OCI-LY1 (cell line): Measurements from ENCODE around the gene ZC2HC1C.

Experiments
- CTCF ChIP-seq: fragments of 200-600 bp; sonication (generic), shearing (Covaris generic); IDR thresholded peaks from 2 replicates; pipeline ENCODE4 v1.5.1; 2017; ENCODE audit warnings: mild to moderate bottlenecking, antibody characterized with exemption, low read length, moderate library complexity, mixed read lengths
- EZH2 ChIP-seq: fragments of 200-600 bp; sonication (generic), shearing (Covaris generic); IDR thresholded peaks from 2 replicates; pipeline ENCODE4 v1.8.0; 2017; ENCODE audit warnings: borderline replicate concordance, mixed run types, mild to moderate bottlenecking, antibody characterized with exemption, low read length, moderate library complexity, mixed read lengths

DNA sequence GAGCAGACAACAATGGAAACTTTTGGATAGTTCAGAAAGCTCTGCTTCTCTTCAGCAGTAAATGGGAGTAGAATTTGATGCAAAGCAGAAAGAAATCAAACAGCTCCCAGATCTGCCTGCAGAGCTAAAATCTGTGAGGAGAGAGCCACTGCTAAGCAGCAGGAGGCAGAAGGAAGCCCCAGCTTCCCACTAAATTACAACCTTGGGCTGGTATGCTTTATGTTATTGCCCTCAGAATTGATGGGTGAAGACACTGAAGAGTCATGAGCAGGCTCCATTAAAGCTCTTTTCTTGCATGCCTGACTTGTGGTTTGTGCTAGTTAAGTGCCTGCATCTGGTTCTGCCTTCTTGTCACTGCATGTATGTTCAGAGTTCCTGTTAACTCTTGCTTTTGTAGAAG is 8.4 kb downstream of the ZC2HC1C start:
- TF ChIP-seq CTCF, result no peak
- TF ChIP-seq EZH2, result no peak
